DMS114 treated with DMSO at 0.1 percent for 48 hours (cell line): ENCODE results near the gene TRIM43.
"Not testable (repeated sequence)": the region's sequence is repeated elsewhere in the genome, so short reads cannot be mapped to it uniquely, and the experiment has no call there.

Source experiments
- DNase-seq: peaks from one replicate; lab custom pipeline; 2025; ENCODE audit not compliant: unreplicated experiment; lab: John Stamatoyannopoulos, UW

TRIM43 gene

DNA sequence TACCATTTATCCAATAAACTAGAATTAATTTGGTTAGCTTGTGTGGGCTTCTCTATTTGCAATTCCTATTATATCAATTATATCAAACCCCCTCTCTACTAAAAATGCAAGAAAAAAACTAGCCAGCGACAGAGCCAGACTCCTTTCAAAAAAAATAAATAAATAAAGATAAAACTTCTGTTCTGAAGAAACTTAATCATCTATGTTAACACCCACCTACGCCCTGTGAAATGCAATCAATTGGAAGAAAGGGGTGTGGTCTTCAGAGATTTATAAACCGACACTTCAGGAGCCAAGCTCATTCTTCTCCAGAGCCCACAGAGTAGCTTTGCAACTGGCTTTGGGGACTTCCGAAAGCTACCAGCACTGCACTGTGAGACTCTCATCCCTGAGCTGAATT is at the start of gene TRIM43:
Gene TRIM43 (plus strand): TSS at position 301 of the 400 bp plus-strand sequence. CDS start 2,023 bp downstream, outside the sequence.
- DNase-seq = not testable (repeated sequence)

DNA sequence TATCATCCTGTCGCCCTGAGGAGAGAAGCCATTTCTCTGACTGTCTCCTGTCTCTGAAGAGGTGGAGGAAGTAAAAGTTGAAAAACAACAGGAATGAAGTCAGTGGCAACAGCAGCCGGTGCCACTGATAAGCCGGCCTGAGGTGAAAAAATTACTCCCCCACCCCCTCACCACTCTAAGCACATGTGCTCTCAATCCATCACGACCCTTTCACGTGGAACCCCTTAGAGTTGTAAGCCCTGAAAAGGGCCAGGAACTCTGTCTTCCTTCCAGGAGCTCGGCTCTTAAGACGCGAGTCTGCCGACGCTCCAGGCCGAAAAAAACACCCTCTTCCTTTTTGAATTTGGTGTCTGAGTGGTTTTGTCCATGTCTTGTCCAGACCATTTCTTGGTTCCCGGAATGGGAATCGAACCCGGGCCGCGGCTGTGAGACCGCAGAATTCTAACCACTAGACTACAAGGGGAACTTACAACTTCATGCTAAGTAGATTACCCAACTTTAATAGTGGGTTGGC is 40.7 kb upstream of the TRIM43 start:
- no peak for DNase-seq

DNA sequence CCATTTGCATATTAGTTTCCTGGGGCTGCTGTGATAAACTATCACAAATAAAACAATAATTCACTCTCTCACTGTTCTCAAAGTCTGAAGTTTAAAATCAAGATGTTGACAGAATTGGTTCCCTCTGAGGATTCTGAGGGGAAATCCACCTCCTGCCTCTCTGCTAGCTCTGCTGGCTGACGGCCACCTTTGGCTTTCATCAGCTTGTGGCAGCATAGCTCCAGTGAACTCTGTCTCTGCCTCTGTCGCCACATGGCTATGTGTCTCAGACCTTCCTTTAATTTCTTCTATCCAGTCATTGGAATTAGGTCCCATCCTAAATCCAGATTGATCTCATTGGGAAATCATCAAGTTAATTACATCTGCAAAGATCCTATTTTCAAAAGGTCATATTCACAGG is 38.9 kb upstream of the TRIM43 start:
- no peak for DNase-seq

DNA sequence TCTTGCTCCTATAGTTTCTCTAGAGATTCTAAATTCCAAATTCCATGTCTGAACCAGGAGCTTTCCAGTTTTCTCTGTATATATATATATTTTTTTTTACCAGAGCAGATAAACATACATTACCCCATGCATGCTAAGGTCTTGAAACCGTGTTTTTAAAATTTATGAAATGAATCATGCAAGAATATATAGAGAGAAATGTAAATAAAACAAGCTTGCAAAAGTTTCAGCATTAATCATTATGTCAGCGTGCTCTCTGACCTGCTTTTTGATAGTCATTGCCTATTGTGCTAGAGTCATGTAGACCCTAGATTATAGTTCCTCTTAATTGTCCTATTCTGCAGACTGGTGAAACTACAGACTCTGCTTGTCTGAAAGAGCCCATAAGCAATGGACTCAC is 22.6 kb upstream of the TRIM43 start:
- DNase-seq = no peak

DNA sequence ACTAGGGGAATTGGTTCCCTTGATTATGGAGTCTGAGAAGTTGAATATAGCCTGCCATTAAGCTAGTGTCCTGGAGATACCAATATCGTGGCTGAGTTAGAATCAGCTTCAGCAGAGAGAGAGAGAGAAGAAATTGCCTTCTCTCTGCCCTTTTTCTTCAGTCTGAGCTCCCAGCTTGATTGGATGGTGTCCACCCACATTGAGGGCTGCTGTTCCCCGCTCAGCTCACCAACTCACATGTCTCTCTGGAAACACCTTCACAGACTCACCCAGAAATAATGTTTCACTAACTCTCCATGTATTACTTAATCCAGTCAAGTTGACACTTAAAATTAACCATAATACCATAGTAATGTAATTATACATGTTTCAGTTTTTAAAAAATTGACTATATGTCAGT is 17.9 kb upstream of the TRIM43 start:
- DNase-seq = no peak

DNA sequence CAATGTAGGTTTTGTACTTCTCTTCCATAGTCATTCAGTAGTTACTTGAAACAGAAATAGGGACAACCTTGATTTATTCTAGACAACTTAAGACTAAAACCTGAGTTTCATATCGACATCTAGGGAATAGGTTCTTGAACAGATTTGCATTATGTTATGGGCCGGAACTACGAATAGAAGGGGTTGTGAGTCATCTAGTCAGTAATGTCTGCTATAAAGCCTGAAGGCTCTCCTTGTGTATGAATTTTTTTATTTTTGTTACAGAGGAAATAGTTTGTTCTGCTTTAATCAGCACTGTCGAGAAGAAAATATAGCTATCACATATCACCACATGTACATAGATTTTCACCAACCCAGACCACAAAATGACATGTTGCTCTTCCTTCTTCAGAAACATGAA is 17.3 kb upstream of the TRIM43 start:
- DNase-seq = no peak

DNA sequence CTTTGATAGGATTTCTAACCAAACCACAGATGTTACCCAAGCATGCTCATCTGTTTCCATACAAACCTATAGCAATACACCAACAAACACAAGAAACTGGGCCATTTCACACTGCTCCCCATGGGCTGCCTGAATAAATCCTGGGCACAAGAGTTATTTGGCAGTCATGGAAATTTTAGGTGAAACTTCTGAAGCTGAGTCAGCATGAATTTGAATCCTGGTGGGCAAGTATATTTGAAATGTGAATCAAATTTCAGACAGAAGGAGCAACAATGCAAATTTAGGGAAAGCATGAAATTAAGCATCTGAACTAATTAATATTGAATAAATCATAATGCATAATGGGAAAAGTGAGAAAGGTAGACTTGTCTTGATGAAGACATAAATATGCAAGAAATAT is 15.9 kb upstream of the TRIM43 start:
- no peak for DNase-seq

DNA sequence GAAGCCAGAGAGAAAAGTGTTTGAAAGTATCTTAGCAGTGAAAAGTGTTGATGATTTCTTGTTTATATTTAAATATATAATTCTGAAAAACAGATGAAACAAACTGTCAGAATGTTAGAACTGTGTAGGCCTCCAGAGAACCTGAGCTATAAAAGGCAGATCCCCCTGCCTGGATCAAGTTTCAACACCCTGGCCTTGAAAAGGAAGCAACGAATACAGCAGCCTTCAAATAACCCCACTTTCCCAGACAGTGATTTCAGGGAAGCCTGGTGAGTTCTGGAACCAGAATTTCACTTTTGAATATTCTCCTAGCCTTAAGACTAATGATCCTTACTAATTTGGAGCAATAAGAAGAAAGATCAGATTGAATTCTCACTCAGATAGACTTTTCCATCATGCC is 13.3 kb upstream of the TRIM43 start:
- DNase-seq = no peak

DNA sequence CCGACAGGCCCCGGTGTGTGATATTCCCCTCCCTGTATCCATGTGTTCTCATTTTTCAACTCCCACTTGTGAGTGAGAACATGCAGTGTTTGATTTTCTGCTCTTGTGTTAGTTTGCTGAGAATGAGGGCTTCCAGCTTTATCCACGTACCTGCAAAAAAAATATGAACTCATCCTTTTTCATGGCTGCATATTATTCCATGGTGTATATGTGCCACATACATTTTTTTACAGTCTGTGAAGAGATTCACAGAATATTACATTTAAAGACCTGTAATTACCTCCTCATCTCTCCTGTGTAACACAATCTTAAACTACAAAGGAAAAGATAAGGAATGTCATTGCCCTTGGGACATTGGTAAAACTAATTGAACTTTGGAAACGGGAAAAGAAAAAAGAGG is 8.3 kb upstream of the TRIM43 start:
- not testable (repeated sequence) for DNase-seq

DNA sequence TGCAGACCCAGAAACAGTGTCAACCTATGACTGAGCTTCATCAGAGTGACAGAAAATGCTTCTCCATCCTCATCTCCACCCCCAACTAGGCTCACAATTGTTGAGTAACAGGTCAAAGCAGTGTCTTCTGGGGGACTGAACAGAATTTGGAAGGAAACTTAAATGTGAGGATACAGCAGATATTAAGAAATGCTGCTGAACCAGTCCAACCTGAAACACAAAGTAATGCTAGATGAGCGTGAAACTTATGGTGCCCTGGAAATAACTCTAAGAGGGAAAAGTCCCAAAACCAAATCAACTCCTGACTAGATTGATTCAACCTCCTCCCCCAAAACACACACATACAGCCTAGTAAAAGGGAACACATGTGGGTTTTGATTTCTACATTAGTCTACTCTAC is 7.5 kb upstream of the TRIM43 start:
- not testable (repeated sequence) for DNase-seq

DNA sequence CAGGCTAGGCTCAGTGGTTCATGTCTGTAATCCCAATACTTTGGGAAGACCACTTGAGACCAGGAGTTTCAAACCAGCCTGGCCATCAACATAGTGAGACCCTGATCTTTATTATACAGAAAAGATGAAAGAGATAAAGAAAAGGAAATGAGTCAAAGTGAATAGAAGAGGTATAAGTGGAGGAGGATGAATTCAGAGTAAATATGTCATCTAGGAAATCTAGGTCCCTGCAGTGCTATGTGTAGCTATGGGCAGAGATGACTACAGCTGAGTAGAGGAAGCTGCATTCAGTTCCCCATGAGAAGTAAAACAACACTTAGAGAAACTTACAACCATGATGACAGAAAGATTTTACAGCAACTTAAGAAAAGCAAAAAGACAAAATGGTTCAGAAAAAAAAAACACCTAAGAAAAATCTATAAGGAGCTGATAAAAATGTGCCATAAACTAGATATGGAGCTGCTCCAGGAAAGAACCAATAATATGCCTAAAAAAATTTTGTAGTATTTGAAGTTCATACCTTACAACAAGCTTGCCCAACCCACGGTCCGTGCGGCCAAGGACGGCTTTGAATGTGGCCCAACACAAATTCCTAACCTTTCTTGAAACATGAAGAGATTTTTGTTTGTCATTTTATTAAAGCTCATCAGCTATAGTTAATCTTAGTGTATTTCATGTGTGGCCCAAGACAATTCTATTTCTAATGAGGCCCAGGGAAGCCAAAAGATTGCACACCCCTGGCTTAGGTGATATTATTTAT is 1.8 kb upstream of the TRIM43 start:
- not testable (repeated sequence) for DNase-seq

DNA sequence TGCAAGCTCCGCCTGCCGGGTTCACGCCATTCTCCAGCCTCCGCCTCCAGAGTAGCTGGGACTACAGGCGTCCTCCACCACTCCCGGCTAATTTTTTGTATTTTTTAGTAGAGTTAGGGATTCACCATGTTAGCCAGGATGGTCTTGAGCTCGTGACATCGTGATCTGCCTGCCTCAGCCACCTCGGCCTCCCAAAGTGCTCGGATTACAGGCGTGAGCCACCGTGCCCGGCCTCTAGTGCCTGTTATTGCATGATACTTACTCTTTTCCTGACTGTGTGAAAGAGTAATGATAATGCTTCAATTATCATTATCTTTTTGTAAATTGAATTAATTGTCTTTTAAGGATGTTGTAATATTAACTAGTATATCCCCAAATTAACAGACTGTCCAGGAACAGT is 1.2 kb downstream of the TRIM43 start:
- DNase-seq = not testable (repeated sequence)

DNA sequence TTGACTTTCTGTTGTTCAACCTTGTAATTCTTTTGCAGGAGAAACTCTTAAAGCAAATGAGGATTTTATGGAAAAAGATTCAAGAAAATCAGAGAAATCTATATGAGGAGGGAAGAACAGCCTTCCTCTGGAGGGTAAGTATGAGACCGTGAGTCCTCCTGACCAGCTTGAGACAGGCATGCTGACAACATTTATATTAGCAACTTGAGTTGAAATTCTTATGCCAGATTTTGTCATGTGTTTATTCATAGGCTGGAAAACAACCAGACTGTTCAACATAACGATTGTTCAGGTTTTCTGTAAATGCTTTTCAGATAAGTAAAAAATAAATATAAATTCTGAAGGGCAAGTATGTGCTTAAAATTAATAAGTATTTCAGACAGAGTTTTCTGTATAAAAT is 3.2 kb downstream of the TRIM43 start:
- not testable (repeated sequence) for DNase-seq

DNA sequence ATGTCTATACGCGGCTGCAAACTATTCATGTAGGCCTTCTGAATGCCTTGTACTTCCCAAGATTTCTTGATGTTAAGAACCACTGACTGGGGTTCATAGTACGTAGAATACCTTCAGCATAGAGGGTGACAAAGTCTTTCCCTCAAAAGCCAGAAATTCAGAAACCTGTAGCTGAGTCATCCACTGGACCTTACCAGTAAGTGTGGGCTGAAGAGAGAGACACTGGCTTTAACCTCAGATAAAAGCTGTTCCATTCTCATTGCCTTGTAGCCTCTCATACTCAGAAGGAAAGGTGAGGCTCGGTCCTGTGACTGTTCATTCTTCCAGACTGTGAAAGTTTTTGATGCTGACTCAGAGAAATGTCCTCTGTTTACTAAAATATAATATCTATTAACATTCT is 9.5 kb downstream of the TRIM43 start:
- not testable (repeated sequence) for DNase-seq

DNA sequence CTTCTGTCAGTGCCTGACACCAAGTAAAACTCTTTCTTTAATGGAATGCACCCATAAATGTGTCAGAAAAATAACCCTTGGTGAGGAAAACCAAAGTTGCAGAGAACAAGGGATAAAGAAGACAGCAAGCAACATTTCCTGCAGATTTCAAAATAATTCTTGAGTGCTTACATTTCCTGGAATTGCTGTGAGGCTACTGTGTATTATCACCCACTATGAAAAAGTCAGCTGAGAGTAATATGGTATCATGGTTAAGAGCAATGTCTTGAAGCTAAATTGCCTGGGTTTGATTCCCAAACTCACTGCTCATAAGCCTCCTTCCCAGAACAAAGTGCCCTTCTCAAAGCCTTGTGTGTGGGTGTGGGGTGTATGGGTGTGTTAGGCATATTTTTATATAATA is 10.3 kb downstream of the TRIM43 start:
- not testable (repeated sequence) for DNase-seq

DNA sequence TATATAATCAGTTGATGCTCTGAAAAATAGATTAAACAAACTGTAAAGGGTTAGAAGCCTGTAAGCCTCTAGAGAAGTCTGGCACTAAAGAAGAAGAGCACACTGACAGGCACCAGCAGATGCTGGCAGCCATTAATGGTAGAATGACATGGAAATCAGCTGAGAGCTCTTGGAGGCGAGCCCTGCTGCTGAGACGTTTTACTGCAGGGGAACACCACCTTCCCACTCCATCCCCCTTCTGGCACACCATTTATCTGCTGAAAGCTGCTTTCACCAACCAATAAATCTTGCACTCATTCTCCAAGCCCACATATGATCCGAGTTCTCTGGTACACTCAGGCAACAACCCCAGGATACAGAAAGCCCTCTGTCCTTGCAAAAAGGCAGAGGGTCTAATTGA is 16.6 kb downstream of the TRIM43 start:
- not testable (repeated sequence) for DNase-seq

DNA sequence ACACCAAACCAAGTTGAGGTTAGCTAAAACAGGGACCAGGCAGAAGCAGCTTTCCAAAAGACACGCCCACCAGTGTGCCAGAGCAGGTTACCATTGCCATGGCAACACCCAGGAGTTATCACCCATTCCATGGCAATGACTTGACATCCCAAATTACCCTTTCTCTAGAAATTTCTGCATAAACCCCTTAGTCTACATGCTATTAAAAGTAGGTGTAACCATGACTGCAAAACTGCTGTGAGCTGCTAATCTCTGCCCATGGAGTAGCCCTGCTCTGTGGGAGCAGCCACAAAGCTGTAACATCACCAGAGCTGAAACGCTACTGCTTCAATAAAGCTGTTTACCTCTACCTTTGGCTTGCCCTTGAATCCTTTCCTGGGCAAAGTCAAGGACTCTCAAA is 18.0 kb downstream of the TRIM43 start:
- not testable (repeated sequence) for DNase-seq

DNA sequence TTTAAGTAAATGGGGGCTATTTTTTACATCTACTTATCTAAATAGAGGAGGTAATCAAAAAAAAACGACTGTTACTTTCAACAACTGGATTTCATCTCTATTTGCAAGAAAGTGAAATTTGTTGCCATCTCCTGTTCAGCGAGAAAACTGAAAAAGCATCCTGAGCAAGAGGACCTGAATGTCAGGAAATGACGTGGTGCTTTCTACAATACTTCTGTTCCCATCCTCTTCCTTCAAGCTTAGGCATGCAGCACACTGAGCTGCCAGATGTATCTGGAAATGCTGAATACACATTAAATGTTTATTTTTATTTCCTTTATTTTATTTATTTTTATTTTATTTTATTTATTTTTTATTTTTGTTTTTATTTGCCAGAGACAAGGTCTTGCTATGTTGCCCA is 21.2 kb downstream of the TRIM43 start:
- DNase-seq = not testable (repeated sequence)

DNA sequence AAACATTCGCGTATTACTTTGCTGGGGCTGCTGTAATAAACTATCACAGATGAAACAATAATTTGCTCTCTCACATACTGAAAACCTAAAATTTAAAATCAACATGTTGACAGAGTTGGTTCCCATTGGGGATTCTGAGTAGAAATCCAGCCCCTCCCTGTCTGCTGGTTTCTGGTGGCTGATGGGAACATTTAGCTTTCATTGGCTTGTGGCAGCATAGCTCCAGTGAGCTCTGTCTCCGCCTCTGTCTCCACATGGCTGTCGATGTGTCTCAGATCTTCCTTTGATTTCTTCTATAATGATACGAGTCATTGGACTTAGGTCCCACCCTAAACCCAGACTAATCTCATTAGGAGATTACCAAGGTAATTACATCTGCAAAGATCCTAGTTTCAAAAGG is 30.9 kb downstream of the TRIM43 start:
- DNase-seq = not testable (repeated sequence)

DNA sequence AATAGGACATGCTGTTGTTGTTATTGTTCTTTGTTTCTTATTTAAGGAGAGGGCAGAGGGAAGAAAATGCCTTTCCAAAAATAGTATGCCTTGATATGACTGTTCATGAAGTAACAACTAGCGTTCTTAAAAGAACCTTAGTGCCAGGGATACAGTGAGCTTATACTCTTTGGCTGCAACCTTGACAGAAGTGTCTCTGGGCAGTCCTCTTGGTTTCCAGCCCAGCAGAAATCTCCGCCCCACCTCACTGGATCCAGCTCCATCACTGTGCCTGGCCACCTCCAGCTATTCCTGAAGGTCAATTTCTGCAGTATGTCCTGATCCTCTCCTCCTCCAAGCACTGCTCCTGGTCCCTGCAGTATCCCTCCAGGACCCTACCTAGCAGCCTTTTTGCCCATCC is 39.2 kb downstream of the TRIM43 start:
- DNase-seq = not testable (repeated sequence)

DNA sequence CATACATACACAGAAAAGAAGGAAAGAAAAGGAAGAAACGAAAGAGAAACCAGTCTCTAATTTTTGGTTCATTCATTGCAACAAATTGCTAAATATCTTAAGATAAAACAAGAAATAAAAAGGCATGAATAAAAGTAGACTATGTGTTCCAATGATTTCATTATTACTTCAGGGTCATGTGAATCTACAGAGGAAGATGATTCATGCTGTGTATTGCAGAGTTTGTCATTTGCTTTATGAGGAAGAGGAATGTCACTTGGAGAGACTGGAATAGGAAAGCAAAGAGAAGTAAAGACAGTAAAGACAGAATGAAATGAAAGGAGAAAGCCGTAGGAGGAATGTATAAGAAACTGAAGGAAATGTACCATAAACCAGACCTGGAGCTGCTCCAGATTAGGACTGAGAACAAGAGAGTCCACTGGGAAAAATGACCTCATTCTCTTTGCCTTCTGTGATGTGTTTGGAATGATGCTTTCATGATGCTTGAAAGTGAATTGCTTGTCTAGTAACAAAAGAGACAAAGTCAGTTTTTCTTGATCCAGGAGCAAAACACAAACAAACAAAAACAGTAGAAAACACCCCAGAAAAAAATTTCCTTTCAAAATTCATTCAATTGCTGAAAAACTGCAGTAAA is 41.9 kb downstream of the TRIM43 start:
- not testable (repeated sequence) for DNase-seq

DNA sequence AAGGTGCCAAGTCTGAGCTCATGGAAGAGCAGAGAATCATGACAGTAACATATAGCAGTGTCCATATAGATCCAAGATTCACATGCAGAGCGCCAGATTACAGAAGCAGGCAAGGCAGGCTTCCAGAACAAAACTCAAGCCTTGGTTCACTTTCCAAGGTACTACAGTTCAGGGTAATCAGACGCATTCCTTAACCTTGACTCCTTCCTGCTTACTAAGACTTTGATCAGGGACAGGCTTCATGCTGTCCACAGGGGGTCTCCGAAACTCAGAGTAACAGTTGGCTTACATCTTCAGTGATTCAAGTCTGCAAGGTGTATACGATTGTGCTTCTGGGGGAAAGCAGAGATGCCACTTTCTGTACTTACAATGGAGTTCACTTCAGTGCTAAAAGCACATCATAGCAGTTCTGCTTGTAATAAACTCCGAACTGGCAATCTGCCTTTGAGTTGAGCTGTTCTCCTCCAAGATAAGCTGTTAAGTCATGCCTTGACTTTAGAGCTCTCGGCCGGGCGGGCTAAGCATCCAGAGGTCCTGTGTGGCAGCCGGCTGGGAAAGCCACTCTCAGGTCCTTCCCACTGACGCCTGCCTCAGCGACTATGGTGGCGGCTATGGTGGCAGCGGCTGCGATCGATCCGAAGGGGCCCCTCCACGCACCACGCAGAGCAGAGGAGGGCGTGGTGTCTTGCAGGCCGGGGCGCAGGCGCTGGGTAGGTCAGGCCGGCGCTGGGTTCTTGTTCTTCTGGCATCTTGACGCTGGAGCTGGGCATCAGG is 48.9 kb downstream of the TRIM43 start:
- DNase-seq = not testable (repeated sequence)
